Hepatocyte (in vitro differentiated cells): Measurements from ENCODE around the gene CARD9.

Experiments used
- EZH2 ChIP-seq: fragments of 200-600 bp; sonication (generic); IDR thresholded peaks from 2 replicates; pipeline ENCODE4 v1.6.1; 2016; ENCODE audit warnings: antibody characterized with exemption, mild to moderate bottlenecking, borderline replicate concordance
- TF ChIP-seq, protein P1 (sequence below): fragments of 200-600 bp; sonication (generic); IDR thresholded peaks from 2 replicates; pipeline ENCODE4 v1.5.1; 2016; ENCODE audit warnings: antibody characterized with exemption, mild to moderate bottlenecking; ENCODE audit not compliant: poor library complexity

DNA sequence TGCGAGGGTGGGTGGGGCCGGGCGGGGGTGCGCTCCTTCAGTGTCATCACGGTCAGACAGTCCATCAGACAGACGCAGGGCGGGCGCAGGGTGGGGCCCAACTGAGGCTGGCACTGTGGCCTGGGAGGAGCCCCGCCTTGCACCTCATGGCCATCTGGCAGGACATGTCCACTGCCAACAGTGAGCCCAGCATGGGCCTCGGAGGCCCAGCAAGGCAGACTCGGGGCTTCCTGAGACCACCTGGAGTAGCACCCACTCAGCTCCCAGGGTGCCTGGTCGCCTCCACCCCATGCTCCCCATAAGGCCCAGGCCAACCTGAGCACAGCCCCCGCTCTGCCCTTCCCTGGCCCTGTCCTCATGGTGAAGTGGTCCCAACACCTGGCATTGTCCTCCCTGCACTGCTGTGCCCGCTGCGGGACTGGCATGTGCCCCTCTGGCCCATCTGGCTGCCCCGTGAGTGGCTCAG is 54.7 kb downstream of the CARD9 start:
- TF ChIP-seq, protein P1, sequence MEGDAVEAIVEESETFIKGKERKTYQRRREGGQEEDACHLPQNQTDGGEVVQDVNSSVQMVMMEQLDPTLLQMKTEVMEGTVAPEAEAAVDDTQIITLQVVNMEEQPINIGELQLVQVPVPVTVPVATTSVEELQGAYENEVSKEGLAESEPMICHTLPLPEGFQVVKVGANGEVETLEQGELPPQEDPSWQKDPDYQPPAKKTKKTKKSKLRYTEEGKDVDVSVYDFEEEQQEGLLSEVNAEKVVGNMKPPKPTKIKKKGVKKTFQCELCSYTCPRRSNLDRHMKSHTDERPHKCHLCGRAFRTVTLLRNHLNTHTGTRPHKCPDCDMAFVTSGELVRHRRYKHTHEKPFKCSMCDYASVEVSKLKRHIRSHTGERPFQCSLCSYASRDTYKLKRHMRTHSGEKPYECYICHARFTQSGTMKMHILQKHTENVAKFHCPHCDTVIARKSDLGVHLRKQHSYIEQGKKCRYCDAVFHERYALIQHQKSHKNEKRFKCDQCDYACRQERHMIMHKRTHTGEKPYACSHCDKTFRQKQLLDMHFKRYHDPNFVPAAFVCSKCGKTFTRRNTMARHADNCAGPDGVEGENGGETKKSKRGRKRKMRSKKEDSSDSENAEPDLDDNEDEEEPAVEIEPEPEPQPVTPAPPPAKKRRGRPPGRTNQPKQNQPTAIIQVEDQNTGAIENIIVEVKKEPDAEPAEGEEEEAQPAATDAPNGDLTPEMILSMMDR: no peak
- no peak for TF ChIP-seq EZH2
